Measurements from ENCODE around the gene PLCB4. TPM values are rescaled to one million over a fixed set of nuclear protein-coding genes. Genes with fewer than 3 reads are reported as not detected.

The PLCB4 gene
- total RNA-seq, 1 experiment from 2014 or later, result 12.6 TPM

- no peak for DNase-seq (ENCODE audit: low spot score)
- TF ChIP-seq ZNF512 (CRISPR knock-in tag; IDR thresholded peaks at IDR 0.05; ENCODE audit: borderline replicate concordance) (no peak), ZBTB43 (CRISPR knock-in tag; IDR thresholded peaks at IDR 0.05) (no peak), ATF6 (CRISPR knock-in tag; IDR thresholded peaks at IDR 0.05) (no peak), ZNF423 (CRISPR knock-in tag; IDR thresholded peaks at IDR 0.05) (no peak), GRHL2 (CRISPR knock-in tag; IDR thresholded peaks at IDR 0.05; ENCODE audit: insufficient replicate concordance, severe bottlenecking) (no peak), ZNF121 (CRISPR knock-in tag; IDR thresholded peaks at IDR 0.05) (no peak), TEAD4 (CRISPR knock-in tag; IDR thresholded peaks at IDR 0.05) (no peak), TP53 (CRISPR knock-in tag; IDR thresholded peaks at IDR 0.05) (no peak), JUN (CRISPR knock-in tag; IDR thresholded peaks at IDR 0.05) (no peak), CREM (CRISPR knock-in tag; IDR thresholded peaks at IDR 0.05) (no peak), EMX1 (CRISPR knock-in tag; IDR thresholded peaks at IDR 0.05) (no peak), ZMAT4 (CRISPR knock-in tag; IDR thresholded peaks at IDR 0.05) (no peak), OVOL2 (CRISPR knock-in tag; IDR thresholded peaks at IDR 0.05; ENCODE audit: borderline replicate concordance) (no peak), E2F1 (CRISPR knock-in tag; IDR thresholded peaks at IDR 0.05) (no peak), CBFB (CRISPR knock-in tag; IDR thresholded peaks at IDR 0.05; ENCODE audit: low read depth) (no peak), ZNF219 (CRISPR knock-in tag; IDR thresholded peaks at IDR 0.05; ENCODE audit: borderline replicate concordance) (no peak), SMAD3 (CRISPR knock-in tag; IDR thresholded peaks at IDR 0.05; ENCODE audit: borderline replicate concordance) (no peak), NR3C1 (CRISPR knock-in tag; conservative IDR thresholded peaks at IDR 0.05; ENCODE audit: low read depth) (no peak), E2F5 (CRISPR knock-in tag; IDR thresholded peaks at IDR 0.05) (no peak)
- Mint-ChIP-seq H3K27ac (peak overlapping the region; percentile 64), H3K4me1 (peaks cover 69% of the 10 kb centered on the region), H3K36me3 (no peaks in the 10 kb centered on the region), H3K27me3 (ENCODE audit: low read depth) (no peaks in the 10 kb centered on the region), H3K9me3 (no peaks in the 10 kb centered on the region), H3K4me3 (no peak overlapping the region)
- ChIA-PET POLR2A (no interaction called here), CTCF (interaction anchor here (1.1 kb wide), 2 partner anchors 218 to 287 kb away, joined by 3 read pairs; no protein-coding TSS in a partner anchor)
- no peak for ATAC-seq
Observed at GRCh38 chr20:9071976-9072726, 3.3 kb downstream of the PLCB4 start.

Measured in WTC11 (cell line).